NCI-H1092 (cell line): ENCODE data around the gene MLXIPL.
"Not testable (repeated sequence)": the region's sequence is repeated elsewhere in the genome, so short reads cannot be mapped to it uniquely, and the experiment has no call there.

Experiments used
- DNase-seq: peaks from one replicate; lab custom pipeline; 2025; lab: John Stamatoyannopoulos, UW

MLXIPL gene

DNA sequence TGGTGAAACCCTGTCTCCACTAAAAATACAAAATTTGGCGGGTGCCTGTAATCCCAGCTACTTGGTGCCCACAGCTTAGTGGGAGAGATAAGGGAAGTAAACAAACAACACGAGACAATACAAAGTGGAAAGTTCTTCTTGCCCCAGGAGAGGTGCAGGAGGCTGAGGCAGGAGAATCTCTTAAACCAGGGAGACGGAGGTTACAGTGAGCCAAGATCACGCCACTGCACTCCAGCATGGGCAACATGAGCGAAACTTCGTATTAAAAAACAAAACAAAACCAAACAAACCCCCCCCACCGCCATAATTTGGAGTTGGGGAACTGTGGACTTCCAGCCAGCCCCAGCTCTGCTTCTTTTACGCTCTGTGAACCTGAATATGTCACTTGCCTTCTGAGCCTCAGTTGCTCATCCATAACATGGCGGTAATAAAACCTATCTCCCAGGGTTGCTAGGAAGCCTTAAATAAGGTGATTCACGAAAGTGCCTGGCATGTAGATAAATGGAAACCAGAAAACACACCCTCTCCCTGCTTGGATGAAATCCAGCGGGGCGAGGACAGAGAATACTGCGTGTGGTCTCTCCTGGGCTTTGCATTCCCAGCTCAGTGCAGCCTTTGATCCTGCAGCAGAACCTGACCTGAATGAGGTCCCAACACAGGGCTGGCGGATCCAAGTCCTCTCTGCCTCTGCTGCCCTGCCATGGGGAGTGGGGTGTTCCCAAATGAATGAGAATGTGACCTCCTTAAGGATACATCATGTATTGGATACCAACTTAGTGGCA, 10.2 kb downstream of the MLXIPL start:
- DNase-seq = no peak

DNA sequence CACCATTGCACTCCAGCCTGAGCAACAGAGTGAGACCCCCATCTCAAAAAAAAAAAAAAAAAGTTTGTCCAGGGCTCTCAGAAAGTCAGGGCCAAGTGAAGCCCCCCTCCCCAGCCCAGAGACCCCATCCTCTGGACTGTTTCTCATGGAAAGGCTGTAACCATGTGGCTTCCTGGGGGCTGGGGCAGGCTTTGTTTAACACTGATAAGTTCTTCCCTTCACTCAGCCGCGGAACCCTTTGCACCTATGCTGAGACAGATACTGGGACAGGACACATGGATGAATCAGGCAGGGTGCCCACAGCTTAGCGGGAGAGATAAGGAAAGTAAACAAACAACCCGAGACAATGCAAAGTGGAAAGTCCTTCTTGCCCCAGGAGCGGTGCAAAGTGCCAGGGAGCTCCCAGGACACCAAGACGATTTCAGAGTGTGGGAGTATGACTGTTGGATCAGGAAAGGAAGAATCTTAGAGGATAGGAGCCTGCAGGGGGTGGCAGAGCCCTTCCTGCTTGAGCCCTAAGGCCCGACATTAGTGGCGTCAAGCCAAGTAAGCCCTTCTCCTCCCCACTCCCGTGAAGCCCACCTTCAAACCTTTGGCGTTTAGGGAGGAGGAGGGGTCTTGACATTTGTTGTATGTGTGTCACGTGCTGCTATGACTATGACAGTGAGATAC, 11.6 kb downstream of the MLXIPL start:
- no peak for DNase-seq

DNA sequence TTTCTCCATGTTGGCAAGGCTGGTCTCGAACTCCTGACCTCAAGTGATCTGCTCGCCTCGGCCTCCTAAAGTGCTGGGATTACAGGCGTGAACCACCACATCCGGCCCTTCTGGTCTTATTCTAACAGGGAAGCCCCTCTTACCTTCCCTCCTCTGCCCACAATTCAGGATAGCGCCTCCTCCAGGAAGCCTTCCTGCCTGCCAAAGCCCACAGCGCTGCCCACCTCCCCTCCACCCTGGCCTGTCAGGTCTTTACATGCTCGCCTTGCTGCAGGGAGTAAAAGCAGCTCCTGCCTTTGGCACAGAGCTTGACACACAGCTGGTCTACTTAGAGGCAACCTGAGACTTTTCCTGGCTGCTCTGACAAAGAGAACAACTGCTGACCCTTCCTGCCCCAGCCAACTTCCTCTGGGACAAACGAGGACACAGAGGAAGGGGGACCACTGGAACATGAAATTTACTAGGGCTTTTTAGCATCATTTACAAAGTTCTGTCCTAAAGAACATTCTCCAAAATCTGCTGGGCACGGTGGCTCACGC, 13.2 kb downstream of the MLXIPL start:
- DNase-seq = no peak

DNA sequence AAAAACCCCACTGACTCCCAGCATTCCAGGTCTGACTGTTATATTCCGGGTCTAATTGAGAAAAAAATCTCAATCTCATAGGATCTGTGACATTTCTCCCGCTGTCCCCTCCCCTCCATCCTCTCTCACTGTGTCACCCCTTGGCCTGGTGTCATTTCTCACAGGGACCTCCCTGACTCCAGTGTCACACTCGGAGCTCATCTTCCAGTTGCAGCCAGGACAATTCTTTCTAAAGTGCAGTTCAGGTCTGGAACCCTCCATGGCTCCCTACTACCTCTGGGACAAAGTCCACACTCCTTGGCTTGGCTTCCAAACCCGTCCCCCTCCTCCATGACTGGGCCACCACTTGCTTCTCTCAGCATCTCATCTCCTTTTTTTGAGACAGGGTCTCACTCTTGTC, 14.2 kb downstream of the MLXIPL start:
- no peak for DNase-seq

DNA sequence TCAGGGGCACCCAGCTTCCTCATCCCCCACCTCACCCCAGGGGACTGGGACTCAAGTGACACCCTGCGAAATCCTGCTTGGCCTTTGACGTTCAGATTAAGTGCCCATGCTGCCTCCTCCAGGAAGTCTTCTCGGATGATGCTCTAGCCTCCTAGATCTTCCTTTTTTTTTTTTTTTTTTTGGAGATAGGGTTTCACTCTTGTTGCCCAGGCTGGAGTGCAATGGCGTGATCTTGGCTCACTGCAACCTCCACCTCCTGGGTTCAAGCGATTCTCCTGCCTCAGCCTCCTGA, 16.7 kb downstream of the MLXIPL start:
- not testable (repeated sequence) for DNase-seq

DNA sequence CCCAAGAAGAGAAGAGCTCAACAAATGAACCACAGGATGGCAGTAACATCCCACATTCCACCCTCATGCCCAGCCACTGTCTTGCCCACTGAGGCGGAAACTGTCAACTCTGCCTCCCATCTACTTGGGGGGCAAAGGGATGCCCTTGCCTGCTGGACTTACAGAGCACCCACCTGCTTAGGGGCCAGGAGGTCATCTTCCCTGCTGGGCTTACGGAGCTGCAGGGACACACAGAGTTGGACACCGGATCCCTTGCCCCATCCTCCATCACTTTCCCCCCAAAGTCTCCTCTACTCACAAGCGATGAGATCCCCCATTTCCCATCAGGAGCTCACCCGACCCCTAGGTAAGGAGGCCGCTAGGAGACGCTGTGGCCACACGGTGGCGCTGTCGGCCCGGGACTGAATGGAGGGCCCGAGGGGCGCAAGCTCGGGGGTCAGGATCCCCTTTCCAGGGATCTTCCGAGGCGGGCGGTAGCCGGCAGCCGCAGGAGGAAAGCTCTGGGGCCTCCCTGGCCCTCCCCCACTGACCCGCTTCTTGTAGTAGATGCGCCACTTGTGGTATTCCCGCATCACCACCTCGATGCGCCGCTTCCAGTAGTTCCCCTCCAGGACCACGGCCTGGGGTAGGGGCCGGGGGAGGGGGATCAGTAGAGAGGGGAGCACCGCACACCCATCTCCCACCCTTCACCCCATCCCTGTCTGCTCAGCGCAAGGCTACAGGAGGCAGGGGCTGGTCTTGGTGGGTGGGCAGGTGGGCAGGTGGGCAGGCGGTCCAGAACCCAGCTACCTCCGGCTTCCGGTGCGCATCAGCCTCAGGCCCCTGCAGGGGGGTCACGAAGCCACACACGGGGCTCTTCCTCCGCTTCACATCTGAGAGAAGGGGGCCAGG, 17.3 kb downstream of the MLXIPL start:
- DNase-seq = peak; percentile 63

DNA sequence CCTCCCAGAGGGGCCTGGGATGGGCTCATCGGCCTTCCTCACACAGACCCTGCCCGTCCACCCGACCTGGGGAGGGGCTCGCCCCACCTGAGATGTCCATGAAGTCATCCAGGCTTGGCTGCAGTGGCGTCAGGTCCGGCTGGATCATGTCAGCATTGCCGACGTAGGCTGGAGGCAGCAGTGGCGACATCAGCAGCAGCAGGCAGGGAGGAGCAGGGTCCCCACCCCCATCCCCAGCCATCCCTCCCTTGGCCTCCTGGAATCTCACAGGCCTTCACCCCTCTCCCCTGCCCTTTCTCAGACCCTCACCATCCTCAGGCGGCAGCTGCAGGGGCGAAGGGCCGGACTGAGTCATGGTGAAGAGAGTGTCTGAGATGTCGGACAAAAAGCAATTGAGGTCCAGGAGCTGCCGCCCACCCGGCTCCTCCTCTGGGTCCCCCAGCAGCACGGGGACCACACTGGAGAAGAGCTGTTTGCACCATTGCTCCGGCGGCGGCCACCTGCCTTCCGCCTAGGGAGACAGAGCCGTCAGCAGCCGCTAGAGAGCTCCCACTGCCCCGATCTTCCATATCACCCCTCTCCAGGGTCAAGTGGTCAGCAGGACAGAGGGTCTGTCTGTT, 18.6 kb downstream of the MLXIPL start:
- no peak for DNase-seq

DNA sequence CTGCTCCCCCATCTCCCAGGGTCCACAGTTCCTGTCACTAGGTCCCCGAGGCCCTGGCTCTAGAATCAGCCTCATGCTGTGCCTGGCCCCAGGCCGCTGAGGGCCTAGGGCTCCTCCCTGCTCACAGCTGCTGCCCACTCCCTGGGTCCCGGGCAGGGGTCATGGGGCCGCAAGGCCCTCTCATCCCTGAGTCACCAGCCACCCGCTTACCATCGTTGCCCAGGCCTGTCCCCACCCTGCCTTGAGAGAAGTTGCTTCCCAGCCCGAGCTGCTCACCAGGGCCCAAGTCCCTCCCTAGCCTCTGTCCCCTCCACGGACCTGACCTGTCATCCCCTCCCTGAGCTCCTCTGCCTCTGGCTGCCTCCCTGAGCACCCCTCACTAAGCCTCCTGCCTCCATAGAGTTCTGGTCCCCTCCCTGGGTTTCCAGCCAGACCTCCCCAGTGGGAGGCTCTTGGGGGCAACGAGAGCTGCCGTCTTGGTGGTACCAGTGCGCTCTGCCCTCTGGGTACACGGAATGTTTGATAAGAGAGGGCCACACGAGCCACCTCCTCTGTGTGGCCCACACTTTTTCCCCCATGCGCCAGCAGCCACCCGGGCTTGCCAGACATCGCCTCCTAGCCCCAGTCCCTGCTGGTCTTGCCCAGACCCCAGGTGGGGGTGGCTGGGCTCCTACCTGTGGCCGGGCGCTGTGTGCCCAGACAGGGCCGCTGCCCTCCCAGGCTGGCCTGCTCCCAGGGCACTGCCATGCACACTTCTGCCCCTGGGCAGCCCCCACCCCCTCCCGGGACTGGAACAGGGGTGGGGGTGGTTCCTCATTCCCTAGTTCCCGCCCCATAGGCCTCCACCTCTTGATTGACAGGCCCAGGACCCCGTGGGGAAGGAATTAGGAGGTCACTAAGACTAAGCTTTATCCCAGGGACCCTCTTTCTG, 21.3 kb downstream of the MLXIPL start:
- DNase-seq = no peak

DNA sequence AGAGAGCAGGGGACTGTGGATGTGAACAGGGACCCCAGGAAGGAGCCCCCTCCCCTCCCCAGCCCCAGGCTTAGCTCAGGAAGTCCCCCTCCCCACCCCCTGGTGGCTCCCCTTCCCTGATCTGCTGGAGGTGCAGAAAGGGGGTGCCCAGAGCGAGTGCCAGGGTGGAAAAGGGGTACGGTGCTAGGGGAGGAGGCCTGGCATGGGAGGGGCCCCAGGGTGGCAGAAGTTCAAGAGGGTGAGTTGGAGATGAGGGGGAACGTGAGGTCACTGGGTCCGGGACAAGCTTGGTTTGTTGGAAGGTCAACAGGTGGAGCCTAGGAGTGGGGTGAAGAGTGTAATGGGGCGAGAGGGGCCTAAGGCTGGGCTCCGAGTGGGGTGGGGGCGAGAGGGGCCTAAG, 24.4 kb downstream of the MLXIPL start:
- DNase-seq = no peak

DNA sequence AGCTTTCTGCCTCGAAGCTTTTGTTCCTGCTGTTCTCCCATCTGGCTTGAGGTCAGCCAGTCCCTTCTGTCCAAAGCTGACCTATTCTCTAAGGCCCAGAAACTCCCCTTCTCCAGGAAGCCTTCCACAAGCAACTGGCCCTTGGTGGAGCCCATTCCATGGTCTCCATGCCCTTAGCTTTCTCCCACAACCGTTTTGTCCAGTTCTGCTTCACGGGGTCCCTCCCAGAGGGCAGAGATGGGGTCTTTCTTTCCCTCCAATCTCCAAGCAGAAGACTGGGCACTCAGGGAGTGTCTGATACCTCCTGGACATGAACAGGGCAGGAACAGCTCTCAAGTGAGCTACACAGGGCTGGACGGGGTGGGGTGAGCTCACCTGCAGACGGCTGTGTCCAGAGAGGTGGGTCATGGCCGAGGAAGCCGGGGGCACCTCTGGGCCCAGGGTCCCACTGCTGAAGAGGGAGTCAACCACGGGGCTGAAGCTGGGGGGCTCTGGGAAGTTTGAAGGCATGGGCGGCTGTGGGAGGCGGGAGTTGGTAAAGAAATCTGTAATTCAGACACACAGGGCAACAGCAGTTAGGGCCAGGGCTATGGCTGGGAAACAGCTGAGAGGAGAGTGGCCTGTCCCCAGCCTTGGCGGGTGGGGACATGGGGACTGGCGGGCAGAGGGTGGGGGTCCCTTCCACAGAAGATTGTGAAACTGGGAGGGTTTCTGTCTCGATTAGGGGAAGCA, 25.0 kb downstream of the MLXIPL start:
- no peak for DNase-seq

DNA sequence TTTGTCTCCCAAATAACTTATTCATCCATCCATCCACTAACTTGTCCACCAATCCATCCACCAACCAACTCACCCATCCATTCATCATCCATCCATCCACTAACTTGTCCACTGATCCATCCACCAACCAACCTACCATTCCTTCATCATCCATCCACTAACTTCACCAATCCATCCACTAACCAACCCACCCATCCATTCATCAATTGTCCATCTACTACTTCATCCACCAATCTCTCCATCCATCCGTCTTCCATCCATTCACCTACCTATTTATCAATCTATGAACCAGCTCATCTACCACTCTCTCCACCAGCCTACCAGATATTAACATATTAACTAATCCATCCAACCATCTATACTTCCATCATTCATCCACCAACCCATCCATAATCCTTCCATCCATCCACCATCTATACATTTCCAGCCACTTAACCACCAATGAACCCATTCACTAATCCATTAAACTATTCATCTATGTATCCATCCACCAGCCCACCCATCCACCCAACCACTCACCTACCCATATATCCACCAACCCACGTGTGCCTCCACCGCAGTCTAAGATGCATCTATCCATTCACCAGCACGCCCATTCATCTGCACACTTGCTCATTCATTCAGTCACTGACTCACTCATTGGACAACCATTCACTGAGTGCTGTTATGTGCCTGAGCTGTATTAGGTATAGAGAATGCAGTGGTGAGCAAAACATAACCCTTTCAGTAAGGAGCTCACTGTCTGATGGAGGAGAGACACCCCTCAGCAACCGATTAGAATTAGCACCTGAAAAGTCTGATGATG, 26.1 kb downstream of the MLXIPL start:
- DNase-seq = no peak

DNA sequence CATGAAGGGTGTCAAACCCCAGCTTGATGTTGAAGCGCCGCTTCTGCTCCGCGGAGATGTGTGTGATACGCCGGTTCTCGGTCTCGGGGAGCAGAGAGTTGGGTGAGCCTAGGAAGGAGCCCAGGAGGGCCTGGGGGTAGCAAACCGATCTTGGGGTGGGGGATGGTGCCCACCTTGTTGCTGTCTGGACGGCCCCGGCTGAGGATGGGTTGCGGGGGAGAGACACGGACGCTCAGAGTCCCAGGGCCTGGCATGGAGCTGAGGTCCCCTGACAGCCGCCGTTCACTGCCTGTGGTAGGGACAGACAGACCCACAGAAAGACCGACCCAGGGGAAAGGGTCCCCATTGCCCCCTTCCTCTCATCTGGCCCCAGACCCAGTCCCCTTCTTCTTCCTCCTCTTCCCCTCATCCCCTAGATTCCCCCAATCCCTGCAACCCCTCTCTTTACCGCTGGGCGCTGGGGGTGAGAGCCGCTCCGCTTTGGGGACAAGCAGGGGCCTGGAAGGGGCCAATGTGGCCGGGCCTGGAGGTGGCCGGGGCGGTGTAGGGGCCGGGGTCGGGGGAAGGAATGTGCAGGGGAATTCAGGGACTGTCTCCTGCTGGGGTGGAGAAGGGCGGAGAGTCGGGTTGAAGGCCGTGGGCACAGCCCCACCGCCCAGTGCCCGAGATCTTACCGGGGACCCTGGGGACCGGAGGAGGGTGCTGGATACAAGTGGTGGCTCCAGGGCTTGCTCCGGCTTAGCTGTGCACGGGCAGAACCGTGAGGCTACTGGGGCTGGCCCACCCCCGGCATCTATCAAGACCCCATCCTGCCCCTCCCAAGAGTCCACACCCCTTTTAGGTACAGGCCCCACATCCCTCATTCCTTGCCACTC, 27.9 kb downstream of the MLXIPL start:
- DNase-seq = no peak

DNA sequence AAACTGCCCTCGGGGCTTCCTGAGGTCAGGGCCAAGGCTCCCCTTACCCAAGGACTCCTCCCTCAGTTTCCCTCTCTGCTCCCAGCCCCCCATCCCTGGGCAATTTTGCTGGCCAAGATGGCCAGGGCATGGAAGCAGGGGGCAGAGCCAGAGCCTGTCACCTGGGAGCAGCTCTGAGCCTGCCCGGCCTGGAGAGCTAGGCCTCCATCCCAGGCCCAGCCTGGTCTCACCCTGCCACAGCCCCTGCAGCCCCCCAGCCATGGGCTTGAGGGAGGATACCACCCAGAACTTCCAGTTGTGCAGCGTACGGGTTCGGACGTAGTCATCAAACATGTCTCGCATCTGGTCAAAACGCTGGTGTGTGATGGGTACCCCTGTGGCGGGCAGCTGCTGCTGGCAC, 29.0 kb downstream of the MLXIPL start:
- DNase-seq = no peak

DNA sequence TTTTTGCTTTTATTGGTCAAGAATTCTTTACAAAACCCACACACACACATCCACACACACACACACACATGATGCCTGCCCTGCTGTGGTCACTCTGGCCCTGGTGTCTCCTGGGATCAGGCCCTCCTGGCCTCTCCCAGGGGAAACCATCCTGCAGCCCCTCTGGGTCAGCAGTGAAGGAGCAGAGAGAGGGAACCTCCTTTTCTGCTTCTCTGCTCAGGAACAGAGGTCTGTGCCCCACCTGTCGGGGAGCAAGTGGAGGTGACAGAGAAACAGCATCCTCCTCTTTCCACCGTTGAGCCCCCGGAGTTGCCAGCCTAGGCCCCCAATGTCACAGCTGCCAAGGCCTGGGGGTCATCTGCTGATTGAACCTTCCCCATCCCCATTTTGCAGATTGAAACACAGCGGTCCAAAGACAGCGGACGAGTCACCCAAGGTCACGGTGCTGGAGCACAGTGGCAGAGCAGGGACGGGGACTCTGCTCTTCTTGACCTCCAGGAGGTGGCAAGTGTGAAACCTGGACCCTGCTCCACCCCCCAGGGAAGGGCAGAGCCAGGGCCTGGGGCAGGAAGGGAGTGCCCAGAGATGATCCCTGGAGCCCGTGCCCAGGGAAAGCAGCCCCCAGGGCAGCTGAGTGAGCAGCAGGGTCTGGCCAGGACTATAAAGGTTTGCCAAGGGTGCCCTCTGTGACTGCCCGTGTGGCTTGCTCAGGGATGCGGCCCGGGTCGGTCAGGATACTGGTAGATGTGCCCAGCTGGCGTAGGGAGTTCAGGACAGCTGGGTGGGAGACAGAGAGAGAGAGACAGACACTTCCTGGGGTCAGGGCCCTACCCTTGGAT, 30.9 kb downstream of the MLXIPL start:
- no peak for DNase-seq

DNA sequence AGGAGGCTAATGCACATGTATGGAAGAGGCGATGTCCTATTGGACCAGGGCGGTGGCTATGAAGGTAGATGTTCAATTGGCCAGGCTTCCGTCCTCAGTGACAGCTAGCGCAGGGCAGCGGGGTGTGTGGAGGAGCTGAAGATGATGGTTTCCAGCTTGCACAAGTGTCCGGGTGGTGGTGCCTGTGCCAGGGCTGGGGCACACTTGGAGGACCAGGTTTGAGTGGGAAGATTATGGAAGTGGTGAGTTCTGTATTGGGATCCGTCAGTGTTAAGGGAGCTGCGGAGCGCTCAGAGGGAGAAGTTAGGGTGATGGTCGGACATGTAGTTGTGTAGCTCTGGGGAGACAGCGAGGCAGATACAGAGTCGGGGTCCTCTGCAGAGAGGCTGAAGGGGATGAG, 37.4 kb downstream of the MLXIPL start:
- no peak for DNase-seq

DNA sequence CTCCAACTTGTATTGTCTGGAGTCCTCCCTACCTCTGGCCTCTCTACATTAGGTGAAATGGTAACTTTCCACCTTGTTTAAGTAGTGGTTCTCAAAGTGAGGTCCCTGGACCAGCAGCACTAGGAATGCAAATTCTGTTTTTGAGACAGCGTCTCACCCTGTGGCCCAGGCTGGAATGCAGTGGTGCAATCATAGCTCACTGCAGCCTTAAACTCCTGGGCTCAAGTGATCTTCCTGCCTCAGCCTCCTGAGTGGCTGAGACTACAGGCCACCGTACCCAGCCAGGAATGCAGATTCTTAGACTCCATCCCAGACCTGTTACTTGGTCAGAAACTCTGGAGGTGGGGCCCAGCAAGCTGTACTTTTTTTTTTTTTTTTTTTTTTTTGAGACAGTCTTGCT, 39.1 kb downstream of the MLXIPL start:
- DNase-seq = no peak

DNA sequence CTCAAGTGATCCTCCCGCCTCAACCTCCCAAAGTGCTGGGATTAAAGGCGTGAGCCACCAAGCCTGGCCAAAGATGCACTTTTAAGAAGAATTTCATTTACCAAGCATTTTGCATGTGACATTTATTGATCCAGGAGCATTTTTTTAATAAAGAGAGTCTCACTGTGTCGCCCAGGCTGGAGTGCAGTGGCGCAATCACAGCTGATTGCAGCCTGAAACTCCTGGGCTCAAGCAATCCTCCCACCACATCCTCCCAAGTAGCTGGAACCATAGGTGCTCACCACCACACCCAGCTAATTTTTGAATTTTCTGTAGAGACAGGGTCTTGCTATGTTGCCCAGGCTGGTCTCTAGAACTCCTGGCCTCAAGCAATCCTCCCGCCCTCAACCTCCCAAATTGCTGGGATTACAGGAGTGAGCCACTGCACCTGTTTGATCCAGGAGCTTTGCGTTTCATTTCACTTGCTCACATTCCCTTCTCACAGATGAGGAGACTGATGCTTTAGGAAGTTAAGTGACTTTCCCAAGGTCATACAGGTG, 41.6 kb downstream of the MLXIPL start:
- DNase-seq = no peak
